SK-N-SH (cell line): Measurements from ENCODE around the gene AK6. TPM values are rescaled to one million over a fixed set of nuclear protein-coding genes. Genes with fewer than 3 reads are reported as not detected.

Experiments
- CTCF ChIA-PET: fragments of 300-600, 350-600 bp; formaldehyde crosslinking; extraction: SDS; loops from one replicate; lab custom pipeline; 2021; lab: Yijun Ruan, JAX
- POLR2A ChIA-PET: fragments of 350-600 bp; sonication (Branson Sonifier 250); formaldehyde crosslinking; extraction: SDS; loops from one replicate; lab custom pipeline; 2020; ENCODE audit warnings: antibody characterized with exemption, inconsistent platforms; lab: Yijun Ruan, JAX
- DNase-seq: peaks from one replicate; pipeline ENCODE4 v3.0.0; 2012
- H2AFZ ChIP-seq: fragments of 200-600 bp; sonication (generic); 2 replicates; pipeline ENCODE4 v1.8.1; 2016; ENCODE audit warnings: antibody characterized with exemption, mild to moderate bottlenecking, low read depth
- H3F3A ChIP-seq: fragments of 200-600 bp; sonication (generic); replicated peaks from 2 replicates; pipeline ENCODE3; 2016; ENCODE audit warnings: antibody characterized with exemption, mild to moderate bottlenecking; ENCODE audit not compliant: insufficient read depth
- H3K27ac ChIP-seq, 2 experiments: fragments of 200-500 bp in 1 of 2; fragments of 200-600 bp in 1 of 2; sonication (Bioruptor generic) in 1 of 2; sonication (generic), shearing (Covaris generic) in 1 of 2; 2 replicates each; pipeline versions ENCODE4 v1.5.1 to v1.6.1; 2014 to 2016; ENCODE audit warnings: low read depth in 2 of 2, inconsistent platforms in 1 of 2, low read length in 1 of 2, mild to moderate bottlenecking in 1 of 2, mixed read lengths in 1 of 2
- H3K27me3 ChIP-seq: fragments of 200-600 bp; sonication (generic), shearing (Covaris generic); 2 replicates; pipeline ENCODE4 v1.6.1; 2016; ENCODE audit warnings: mixed run types; ENCODE audit not compliant: insufficient read depth
- H3K36me3 ChIP-seq, 2 experiments: fragments of 200-500 bp in 1 of 2; fragments of 200-600 bp in 1 of 2; sonication (Bioruptor generic) in 1 of 2; sonication (generic) in 1 of 2; replicated peaks in 1 of 2; 2 replicates each; pipeline versions ENCODE3 to v1.5.1; 2014 to 2016; ENCODE audit warnings: low read length in 1 of 2, mild to moderate bottlenecking in 1 of 2; ENCODE audit not compliant: insufficient read depth in 2 of 2, control insufficient read depth in 1 of 2
- H3K4me1 ChIP-seq, 2 experiments: fragments of 200-500 bp in 1 of 2; fragments of 200-600 bp in 1 of 2; sonication (Bioruptor generic) in 1 of 2; sonication (generic), shearing (Covaris generic) in 1 of 2; 2 replicates each; pipeline versions ENCODE4 v1.5.1 to v1.6.1; 2014 to 2016; ENCODE audit warnings: low read depth in 1 of 2, low read length in 1 of 2, mixed run types in 1 of 2; ENCODE audit not compliant: insufficient read depth in 2 of 2, control insufficient read depth in 1 of 2
- H3K4me2 ChIP-seq: fragments of 200-600 bp; sonication (generic), shearing (Covaris generic); 2 replicates; pipeline ENCODE4 v1.6.1; 2017; ENCODE audit warnings: mixed run types
- H3K4me3 ChIP-seq, 2 experiments: fragments of 200-500 bp in 1 of 2; fragments of 200-600 bp in 1 of 2; sonication (Bioruptor generic) in 1 of 2; sonication (generic), shearing (Covaris generic) in 1 of 2; 2 replicates each; pipeline versions ENCODE4 v1.5.1 to v1.8.1; 2014 to 2016; ENCODE audit warnings: low read depth in 2 of 2, inconsistent platforms in 1 of 2, low read length in 1 of 2, mild to moderate bottlenecking in 1 of 2, mixed read lengths in 1 of 2, moderate library complexity in 1 of 2
- H3K79me2 ChIP-seq: fragments of 200-600 bp; sonication (generic); 2 replicates; pipeline ENCODE4 v1.8.1; 2017; ENCODE audit warnings: mild to moderate bottlenecking; ENCODE audit not compliant: insufficient read depth
- H3K9ac ChIP-seq: fragments of 200-600 bp; sonication (generic); 2 replicates; pipeline ENCODE4 v1.6.1; 2017; ENCODE audit warnings: mixed run types
- H3K9me2 ChIP-seq: fragments of 200-600 bp; sonication (generic); 2 replicates; pipeline ENCODE4 v1.6.1; 2017; ENCODE audit warnings: mixed run types
- H3K9me3 ChIP-seq: fragments of 200-600 bp; sonication (generic); 2 replicates; pipeline ENCODE4 v1.6.1; 2017; ENCODE audit warnings: mixed run types, mild to moderate bottlenecking, moderate library complexity
- H4K20me1 ChIP-seq: fragments of 200-600 bp; sonication (generic); 2 replicates; pipeline ENCODE4 v1.6.1; 2017; ENCODE audit warnings: mild to moderate bottlenecking, mixed run types; ENCODE audit not compliant: insufficient read depth
- CHD2 ChIP-seq: fragments of 150-350 bp; IDR thresholded peaks from 2 replicates; pipeline ENCODE4 v1.6.1; 2018; ENCODE audit warnings: low read length; ENCODE audit not compliant: partially characterized antibody
- EZH2phosphoT487 ChIP-seq: fragments of 200-600 bp; sonication (generic); IDR thresholded peaks from 2 replicates; pipeline ENCODE4 v1.6.1; 2017; ENCODE audit warnings: low read depth, mixed run types, mild to moderate bottlenecking, antibody characterized with exemption, moderate library complexity, borderline replicate concordance
- FOSL2 ChIP-seq: IDR thresholded peaks from 2 replicates; pipeline ENCODE4 v1.4.0; 2012; ENCODE audit warnings: low read depth, mild to moderate bottlenecking, moderate library complexity, borderline replicate concordance
- FOXJ3 ChIP-seq: sonication (generic); formaldehyde crosslinking; IDR thresholded peaks from 2 replicates; pipeline ENCODE4 v1.5.1; 2020; ENCODE audit warnings: mild to moderate bottlenecking, missing genetic modification reagents
- FOXM1 ChIP-seq: IDR thresholded peaks from 2 replicates; pipeline ENCODE4 v1.4.0; 2012; ENCODE audit warnings: low read depth, mild to moderate bottlenecking
- MAX ChIP-seq: IDR thresholded peaks from 2 replicates; pipeline ENCODE4 v1.4.0; 2012; ENCODE audit warnings: low read depth
- MEF2A ChIP-seq: IDR thresholded peaks from 2 replicates; pipeline ENCODE4 v1.4.0; 2012; ENCODE audit warnings: low read depth, borderline replicate concordance
- NRF1 ChIP-seq: IDR thresholded peaks from 2 replicates; pipeline ENCODE4 v1.6.1; 2012; ENCODE audit warnings: low read depth, mild to moderate bottlenecking, low read length
- POLR2AphosphoS5 ChIP-seq: IDR thresholded peaks from 2 replicates; pipeline ENCODE4 v1.6.1; 2012; ENCODE audit warnings: low read depth, low read length
- RAD21 ChIP-seq: IDR thresholded peaks from 2 replicates; pipeline ENCODE4 v1.6.1; 2012; ENCODE audit warnings: mild to moderate bottlenecking, low read length
- RFX5 ChIP-seq: IDR thresholded peaks from 2 replicates; pipeline ENCODE4 v1.6.1; 2012; ENCODE audit warnings: mild to moderate bottlenecking, improper control_type of control experiment, low read length
- RXRA ChIP-seq: IDR thresholded peaks from 2 replicates; pipeline ENCODE4 v1.4.0; 2012; ENCODE audit warnings: low read depth, mild to moderate bottlenecking, borderline replicate concordance
- SMC3 ChIP-seq: IDR thresholded peaks from 2 replicates; pipeline ENCODE4 v1.6.1; 2012; ENCODE audit warnings: low read depth, low read length, improper control_type of control experiment
- TEAD4 ChIP-seq: IDR thresholded peaks from 2 replicates; pipeline ENCODE4 v1.4.0; 2012; ENCODE audit warnings: mild to moderate bottlenecking, borderline replicate concordance; ENCODE audit not compliant: insufficient read depth
- USF1 ChIP-seq: IDR thresholded peaks from 2 replicates; pipeline ENCODE4 v1.4.0; 2012; ENCODE audit warnings: low read depth, borderline replicate concordance
- YY1 ChIP-seq: IDR thresholded peaks from 2 replicates; pipeline ENCODE4 v1.4.0; 2012; ENCODE audit warnings: low read depth, mild to moderate bottlenecking
- WGBS: methylation state at CpG from one replicate; pipeline ENCODE4 v1.1.6; 2017; ENCODE audit warnings: low lambda C conversion rate; 5-methylcytosine and 5-hydroxymethylcytosine counted together
- polyA plus RNA-seq, 3 experiments: library from polyadenylated mRNA; depleted of rRNA; stranded (reverse); fragments of >200 nt; gene quantifications; 2 replicates each; pipeline ENCODE4 v1.2.3, GENCODE V29; 2012
- TF ChIP-seq, protein P1 (sequence below): fragments of 200-600 bp; sonication (generic); IDR thresholded peaks from 2 replicates; pipeline ENCODE4 v1.6.1; 2017; ENCODE audit warnings: antibody characterized with exemption, mild to moderate bottlenecking, moderate library complexity
- TF ChIP-seq, protein P2 (sequence below): IDR thresholded peaks from 2 replicates; pipeline ENCODE4 v1.4.0; 2012; ENCODE audit warnings: low read depth, borderline replicate concordance

The AK6 gene
- polyA plus RNA-seq, 1 of the 3 experiments (the other 2 are of a cell fraction) = 12.9 TPM

GRCh38 chr5:69312459-69313160 lies 56.7 kb downstream of the AK6 start:
- no peaks in the 10 kb centered on the region for H3K9me2 ChIP-seq
- 85% methylated on average over 5 of the region's 5 CpGs for WGBS
- H3K79me2 ChIP-seq = no peaks in the 10 kb centered on the region
- H2AFZ ChIP-seq = no peak overlapping the region
- no peaks in the 10 kb centered on the region for H3K4me1 ChIP-seq
- H3K9me3 ChIP-seq = no peaks in the 10 kb centered on the region
- H3K9ac ChIP-seq = no peak overlapping the region
- peaks cover 7% of the 10 kb centered on the region for H3F3A ChIP-seq
- H3K4me3 ChIP-seq = no peak overlapping the region
- TF ChIP-seq TEAD4 (no peak), FOSL2 (no peak), FOXM1 (no peak), RAD21 (no peak), SMC3 (no peak)
- TF ChIP-seq, protein P1, sequence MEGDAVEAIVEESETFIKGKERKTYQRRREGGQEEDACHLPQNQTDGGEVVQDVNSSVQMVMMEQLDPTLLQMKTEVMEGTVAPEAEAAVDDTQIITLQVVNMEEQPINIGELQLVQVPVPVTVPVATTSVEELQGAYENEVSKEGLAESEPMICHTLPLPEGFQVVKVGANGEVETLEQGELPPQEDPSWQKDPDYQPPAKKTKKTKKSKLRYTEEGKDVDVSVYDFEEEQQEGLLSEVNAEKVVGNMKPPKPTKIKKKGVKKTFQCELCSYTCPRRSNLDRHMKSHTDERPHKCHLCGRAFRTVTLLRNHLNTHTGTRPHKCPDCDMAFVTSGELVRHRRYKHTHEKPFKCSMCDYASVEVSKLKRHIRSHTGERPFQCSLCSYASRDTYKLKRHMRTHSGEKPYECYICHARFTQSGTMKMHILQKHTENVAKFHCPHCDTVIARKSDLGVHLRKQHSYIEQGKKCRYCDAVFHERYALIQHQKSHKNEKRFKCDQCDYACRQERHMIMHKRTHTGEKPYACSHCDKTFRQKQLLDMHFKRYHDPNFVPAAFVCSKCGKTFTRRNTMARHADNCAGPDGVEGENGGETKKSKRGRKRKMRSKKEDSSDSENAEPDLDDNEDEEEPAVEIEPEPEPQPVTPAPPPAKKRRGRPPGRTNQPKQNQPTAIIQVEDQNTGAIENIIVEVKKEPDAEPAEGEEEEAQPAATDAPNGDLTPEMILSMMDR = no peak
- H3K4me2 ChIP-seq = no peak overlapping the region
- H3K27ac ChIP-seq = no peak overlapping the region
- H3K27me3 ChIP-seq = no peaks in the 10 kb centered on the region
- H4K20me1 ChIP-seq = no peaks in the 10 kb centered on the region
- ChIA-PET POLR2A (no interaction called here), CTCF (interaction anchor here (1.3 kb wide), 1 partner anchor 22 kb away, joined by 4 read pairs; no protein-coding TSS in a partner anchor)
- H3K36me3 ChIP-seq = peaks cover 0 to 4% of the 10 kb centered on the region in 2 experiments
- no peak for DNase-seq

DNA sequence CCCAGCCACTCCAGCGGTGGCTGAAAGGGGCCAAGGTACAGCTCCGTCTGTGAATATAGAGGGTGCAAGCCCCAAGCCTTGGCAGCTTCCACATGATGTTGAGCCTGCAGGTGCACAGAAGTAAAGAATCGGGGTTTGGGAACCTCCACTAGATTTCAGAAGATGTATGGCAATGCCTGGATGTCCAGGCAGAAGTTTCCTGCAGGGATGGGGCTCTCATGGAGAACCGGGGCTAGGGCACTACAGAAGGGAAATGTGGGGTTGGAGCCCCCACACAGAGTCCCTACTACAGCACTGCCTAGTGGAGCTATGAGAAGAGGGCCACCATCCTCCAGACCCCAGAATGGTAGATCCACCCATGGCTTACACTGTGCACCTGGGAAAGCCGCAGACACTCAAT lies 59.9 kb downstream of the AK6 start:
- 89% methylated on average over 5 of the region's 5 CpGs for WGBS
- H3K9me3 ChIP-seq = no peaks in the 10 kb centered on the region
- H3K4me2 ChIP-seq = no peak overlapping the region
- no peaks in the 10 kb centered on the region for H3K4me1 ChIP-seq
- H3K4me3 ChIP-seq = no peak overlapping the region
- no peaks in the 10 kb centered on the region for H4K20me1 ChIP-seq
- no peak overlapping the region for H3K27ac ChIP-seq
- H3F3A ChIP-seq = no peaks in the 10 kb centered on the region
- no peaks in the 10 kb centered on the region for H3K9me2 ChIP-seq
- H3K36me3 ChIP-seq = peaks cover 0 to 4% of the 10 kb centered on the region in 2 experiments
- no peak overlapping the region for H3K9ac ChIP-seq
- H2AFZ ChIP-seq = no peak overlapping the region
- H3K79me2 ChIP-seq = no peaks in the 10 kb centered on the region
- H3K27me3 ChIP-seq = no peaks in the 10 kb centered on the region
- ChIA-PET POLR2A (no interaction called here), CTCF (no interaction called here)
- DNase-seq = no peak
- no peak for TF ChIP-seq USF1
- no peak for TF ChIP-seq RFX5
- no peak for TF ChIP-seq NRF1
- TF ChIP-seq POLR2AphosphoS5 = no peak
- no peak for TF ChIP-seq YY1
- TF ChIP-seq RXRA = no peak
- no peak for TF ChIP-seq FOXM1
- TF ChIP-seq, protein P1 = no peak
- no peak for TF ChIP-seq MEF2A
- TF ChIP-seq CHD2 = no peak
- TF ChIP-seq, protein P2, sequence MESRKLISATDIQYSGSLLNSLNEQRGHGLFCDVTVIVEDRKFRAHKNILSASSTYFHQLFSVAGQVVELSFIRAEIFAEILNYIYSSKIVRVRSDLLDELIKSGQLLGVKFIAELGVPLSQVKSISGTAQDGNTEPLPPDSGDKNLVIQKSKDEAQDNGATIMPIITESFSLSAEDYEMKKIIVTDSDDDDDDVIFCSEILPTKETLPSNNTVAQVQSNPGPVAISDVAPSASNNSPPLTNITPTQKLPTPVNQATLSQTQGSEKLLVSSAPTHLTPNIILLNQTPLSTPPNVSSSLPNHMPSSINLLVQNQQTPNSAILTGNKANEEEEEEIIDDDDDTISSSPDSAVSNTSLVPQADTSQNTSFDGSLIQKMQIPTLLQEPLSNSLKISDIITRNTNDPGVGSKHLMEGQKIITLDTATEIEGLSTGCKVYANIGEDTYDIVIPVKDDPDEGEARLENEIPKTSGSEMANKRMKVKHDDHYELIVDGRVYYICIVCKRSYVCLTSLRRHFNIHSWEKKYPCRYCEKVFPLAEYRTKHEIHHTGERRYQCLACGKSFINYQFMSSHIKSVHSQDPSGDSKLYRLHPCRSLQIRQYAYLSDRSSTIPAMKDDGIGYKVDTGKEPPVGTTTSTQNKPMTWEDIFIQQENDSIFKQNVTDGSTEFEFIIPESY = no peak
- no peak for TF ChIP-seq EZH2phosphoT487
- no peak for TF ChIP-seq MAX
- TF ChIP-seq FOXJ3 (CRISPR knock-in tag) = no peak
- TF ChIP-seq FOSL2 = no peak
